Cerebellar cortex (tissue), 1 donor: ENCODE measurements around the gene EFCAB6.
"Not testable (repeated sequence)": the region's sequence is repeated elsewhere in the genome, so short reads cannot be mapped to it uniquely, and the experiment has no call there.

Experiments
- DNase-seq: peaks from one replicate; pipeline ENCODE4 v3.0.0-alpha.2; 2015; ENCODE audit warnings: low spot score

Gene EFCAB6

GRCh38 chr22:43706571-43707328 lies 105.4 kb downstream of the EFCAB6 start:
- DNase-seq: no peak

- DNase-seq: no peak
These were observed 106.0 kb downstream of the EFCAB6 start for GRCh38 chr22:43706151-43706550.

GRCh38 chr22:43704051-43704450 lies 108.1 kb downstream of the EFCAB6 start:
- no peak for DNase-seq

- DNase-seq: no peak
These were observed 113.7 kb downstream of the EFCAB6 start for GRCh38 chr22:43698403-43698802.

GRCh38 chr22:43697894-43698293 lies 114.2 kb downstream of the EFCAB6 start:
- no peak for DNase-seq

GRCh38 chr22:43693249-43693648 lies 118.9 kb downstream of the EFCAB6 start:
- no peak for DNase-seq

GRCh38 chr22:43689356-43689755 lies 122.7 kb downstream of the EFCAB6 start:
- DNase-seq: no peak

- no peak for DNase-seq
These were observed 129.3 kb downstream of the EFCAB6 start for GRCh38 chr22:43682851-43683250.

- no peak for DNase-seq
These were observed 130.3 kb downstream of the EFCAB6 start for GRCh38 chr22:43681731-43682360.

GRCh38 chr22:43670513-43670912 lies 141.6 kb downstream of the EFCAB6 start:
- DNase-seq: no peak

- no peak for DNase-seq
These were observed 142.9 kb downstream of the EFCAB6 start for GRCh38 chr22:43669190-43669589.

GRCh38 chr22:43667656-43668055 lies 144.4 kb downstream of the EFCAB6 start:
- no peak for DNase-seq

- DNase-seq: no peak
These were observed 145.6 kb downstream of the EFCAB6 start for GRCh38 chr22:43666457-43666856.

- no peak for DNase-seq
These were observed 153.3 kb downstream of the EFCAB6 start for GRCh38 chr22:43658823-43659222.

- not testable (repeated sequence) for DNase-seq
These were observed 155.5 kb downstream of the EFCAB6 start for GRCh38 chr22:43656581-43656980.

- no peak for DNase-seq
These were observed 157.8 kb downstream of the EFCAB6 start for GRCh38 chr22:43654271-43654670.

- no peak for DNase-seq
These were observed 159.3 kb downstream of the EFCAB6 start for GRCh38 chr22:43652845-43653244.

- DNase-seq: no peak
These were observed 168.7 kb downstream of the EFCAB6 start for GRCh38 chr22:43643387-43643786.

- DNase-seq: no peak
These were observed 169.5 kb downstream of the EFCAB6 start for GRCh38 chr22:43642319-43643206.

GRCh38 chr22:43639228-43639948 lies 172.7 kb downstream of the EFCAB6 start:
- no peak for DNase-seq

GRCh38 chr22:43637275-43638260 lies 174.5 kb downstream of the EFCAB6 start:
- DNase-seq: no peak
